ENCODE results near the gene DZIP1L. TPM values are rescaled to one million over a fixed set of nuclear protein-coding genes. Genes with fewer than 3 reads are reported as not detected.

DZIP1L gene
- total and polyA plus RNA-seq, 9 of the 15 experiments (the other 6 are each of a cell fraction or from before 2014, with no cell fraction given) = 0.03 to 1.5 (median 0.48) TPM; not detected in 1

DNA sequence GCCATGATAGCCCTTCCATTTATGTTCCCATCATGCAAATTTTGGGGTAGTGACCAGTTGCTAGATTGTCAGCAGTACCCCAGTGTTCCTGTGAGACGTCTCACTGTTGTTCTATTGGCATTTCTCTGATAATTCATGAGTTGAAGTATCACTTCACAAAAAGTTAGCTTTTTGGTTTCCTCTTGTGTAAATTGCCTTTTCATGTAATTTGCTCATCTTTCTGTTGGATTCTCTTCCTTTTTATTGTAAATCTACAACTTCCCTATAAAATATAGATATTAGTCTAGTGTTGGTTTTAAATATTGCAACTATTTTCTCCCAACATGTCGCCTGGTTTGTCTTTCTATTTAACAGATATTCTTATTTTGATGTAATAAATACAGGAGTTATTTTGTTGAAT is 24.3 kb upstream of the DZIP1L start (continued):
- TF ChIP-seq PBX2 (CRISPR knock-in tag; IDR thresholded peaks at IDR 0.05; ENCODE audit: low read depth) (no peak), PBX2 (tag; conservative IDR thresholded peaks at IDR 0.05; ENCODE audit: low read depth) (no peak), ZNF224 (CRISPR knock-in tag; IDR thresholded peaks at IDR 0.05) (no peak), CBFA2T2 (conservative IDR thresholded peaks at IDR 0.05) (no peak), GATAD2A (IDR thresholded peaks at IDR 0.05) (no peak), HMGXB4 (CRISPR knock-in tag; IDR thresholded peaks at IDR 0.05) (no peak), TSC22D4 (tag; IDR thresholded peaks at IDR 0.05) (no peak), NCOA2 (IDR thresholded peaks at IDR 0.05; ENCODE audit: partially characterized antibody in 2 of 2) (no peak), U2AF1 (optimal IDR thresholded peaks at IDR 0.05; ENCODE audit: low read depth, low read length) (no peak), ZNF175 (CRISPR knock-in tag; IDR thresholded peaks at IDR 0.05; ENCODE audit: low read depth) (no peak), RBM15 (IDR thresholded peaks at IDR 0.05; ENCODE audit: insufficient read depth, low read length) (no peak), ZNF778 (CRISPR knock-in tag; IDR thresholded peaks at IDR 0.05) (no peak), NFIX (CRISPR knock-in tag; IDR thresholded peaks at IDR 0.05; ENCODE audit: low read depth) (no peak)
- TF ChIP-seq, protein P1, sequence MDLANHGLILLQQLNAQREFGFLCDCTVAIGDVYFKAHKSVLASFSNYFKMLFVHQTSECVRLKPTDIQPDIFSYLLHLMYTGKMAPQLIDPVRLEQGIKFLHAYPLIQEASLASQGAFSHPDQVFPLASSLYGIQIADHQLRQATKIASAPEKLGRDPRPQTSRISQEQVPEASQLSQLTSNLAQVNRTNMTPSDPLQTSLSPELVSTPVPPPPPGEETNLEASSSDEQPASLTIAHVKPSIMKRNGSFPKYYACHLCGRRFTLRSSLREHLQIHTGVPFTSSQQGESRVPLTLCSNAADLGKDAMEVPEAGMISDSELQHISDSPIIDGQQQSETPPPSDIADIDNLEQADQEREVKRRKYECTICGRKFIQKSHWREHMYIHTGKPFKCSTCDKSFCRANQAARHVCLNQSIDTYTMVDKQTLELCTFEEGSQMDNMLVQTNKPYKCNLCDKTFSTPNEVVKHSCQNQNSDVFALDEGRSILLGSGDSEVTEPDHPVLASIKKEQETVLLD (IDR thresholded peaks at IDR 0.05) = no peak

All from K562 (cell line).